Activated naive CD8-positive, alpha-beta T cell treated with anti-CD3 and anti-CD28 coated beads, Interleukin-2, amount 10 ng/mL, durations not matched to agents 7 days and 5 days (primary cell): ENCODE results near the gene PARL. TPM values are rescaled to one million over a fixed set of nuclear protein-coding genes. Genes with fewer than 3 reads are reported as not detected.
A peak's percentile ranks its signal among the peaks of the same experiment; 100 is the strongest.
"Not testable (repeated sequence)": the region's sequence is repeated elsewhere in the genome, so short reads cannot be mapped to it uniquely, and the experiment has no call there.

ENCODE experiments used
- ATAC-seq: fragments of 150-1000 bp; cut with Tn5 transposase; one replicate; pipeline ENCODE4 v1.10.0; 2021; ENCODE audit warnings: low read depth, moderate library complexity
- POLR2A ChIA-PET: fragments of 350-600 bp; sonication (Branson Sonifier 250); formaldehyde crosslinking; loops from one replicate; lab custom pipeline; 2021; ENCODE audit warnings: antibody characterized with exemption; lab: Charles Lee
- DNase-seq: peaks from one replicate; pipeline ENCODE4 v3.0.0; 2021
- H3K27ac Mint-ChIP-seq: one replicate; pipeline ENCODE4 v1.8.0; 2022; ENCODE audit warnings: mild to moderate bottlenecking, mixed read lengths
- H3K27me3 Mint-ChIP-seq: one replicate; pipeline ENCODE4 v1.8.0; 2022; ENCODE audit warnings: mild to moderate bottlenecking, moderate library complexity, mixed read lengths
- H3K36me3 Mint-ChIP-seq: one replicate; pipeline ENCODE4 v1.8.0; 2021; ENCODE audit warnings: mild to moderate bottlenecking, mixed read lengths
- H3K4me1 Mint-ChIP-seq: one replicate; pipeline ENCODE4 v1.8.0; 2021; ENCODE audit warnings: mixed read lengths
- H3K4me3 Mint-ChIP-seq: one replicate; pipeline ENCODE4 v1.8.0; 2022; ENCODE audit warnings: mild to moderate bottlenecking, moderate library complexity, mixed read lengths
- H3K9me3 Mint-ChIP-seq: one replicate; pipeline ENCODE4 v1.8.0; 2021; ENCODE audit warnings: mixed read lengths
- total RNA-seq, 2 experiments: library from RNA; stranded (reverse); gene quantifications; one replicate each; pipeline ENCODE4 v1.2.3, GENCODE V29; 2021

Gene PARL
- total RNA-seq, 2 experiments from 2014 or later: 37.4 to 45.5 TPM

DNA sequence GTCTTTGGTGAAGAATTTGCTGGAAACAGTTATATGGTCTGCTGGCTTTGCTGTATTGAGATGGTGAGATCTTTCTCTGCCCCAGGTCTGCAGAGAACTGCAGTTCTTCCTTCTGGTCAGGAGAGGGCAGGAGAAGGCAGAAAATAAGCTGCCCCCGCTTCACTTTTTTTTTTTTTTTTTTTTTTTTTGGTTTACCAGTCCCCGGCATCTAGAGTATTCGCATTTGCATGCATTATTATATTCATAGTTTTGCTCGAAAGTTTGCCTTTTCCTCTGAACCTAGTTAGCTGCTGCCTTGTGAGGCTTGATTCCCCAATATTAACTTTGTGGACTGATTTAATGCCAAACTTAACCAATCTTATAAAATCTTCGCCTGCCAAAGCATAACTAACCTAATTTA is 10.6 kb upstream of the PARL start:
- peaks cover 6% of the 10 kb centered on the region for H3K4me1 Mint-ChIP-seq
- ATAC-seq: peak; percentile 66
- peaks cover 1% of the 10 kb centered on the region for H3K9me3 Mint-ChIP-seq
- H3K4me3 Mint-ChIP-seq: no peak overlapping the region
- peaks cover 4% of the 10 kb centered on the region for H3K27me3 Mint-ChIP-seq
- no peak overlapping the region for H3K27ac Mint-ChIP-seq
- POLR2A ChIA-PET: no interaction called here
- DNase-seq: no peak
- H3K36me3 Mint-ChIP-seq: no peaks in the 10 kb centered on the region

DNA sequence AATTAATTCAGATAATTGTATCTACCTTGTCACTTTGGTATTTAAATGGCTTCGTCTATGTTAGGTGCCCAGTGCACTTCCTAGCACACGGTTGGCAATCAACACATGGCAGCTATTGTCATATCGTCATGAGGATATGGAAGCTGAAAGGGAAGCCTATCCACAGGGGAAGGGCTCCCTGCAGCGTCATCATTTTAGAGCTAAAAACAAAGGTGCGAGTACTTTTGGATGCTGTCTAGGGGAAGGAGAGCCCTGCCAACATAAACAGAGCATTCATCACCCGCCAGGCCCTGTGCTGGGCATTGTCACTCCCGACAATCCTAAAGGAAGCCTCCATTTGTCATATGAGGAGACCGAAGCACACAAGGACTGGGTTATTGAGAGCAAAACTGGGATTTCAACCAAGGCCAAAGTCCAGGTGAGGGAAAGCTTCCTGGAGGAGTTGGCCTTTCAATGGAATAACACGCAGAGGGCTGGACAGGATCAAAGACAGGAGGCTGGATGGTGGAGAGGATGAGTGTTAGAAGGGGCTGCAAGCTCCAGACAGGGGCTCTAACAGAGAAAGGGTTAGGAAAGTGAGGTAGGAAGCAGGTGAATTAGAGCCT is 8.0 kb upstream of the PARL start:
- Mint-ChIP-seq H3K4me1 (peaks cover 6% of the 10 kb centered on the region), H3K4me3 (no peak overlapping the region), H3K27me3 (peaks cover 2% of the 10 kb centered on the region), H3K9me3 (no peaks in the 10 kb centered on the region), H3K36me3 (no peaks in the 10 kb centered on the region), H3K27ac (no peak overlapping the region)
- POLR2A ChIA-PET: no interaction called here
- DNase-seq (no peak), ATAC-seq (no peak)

DNA sequence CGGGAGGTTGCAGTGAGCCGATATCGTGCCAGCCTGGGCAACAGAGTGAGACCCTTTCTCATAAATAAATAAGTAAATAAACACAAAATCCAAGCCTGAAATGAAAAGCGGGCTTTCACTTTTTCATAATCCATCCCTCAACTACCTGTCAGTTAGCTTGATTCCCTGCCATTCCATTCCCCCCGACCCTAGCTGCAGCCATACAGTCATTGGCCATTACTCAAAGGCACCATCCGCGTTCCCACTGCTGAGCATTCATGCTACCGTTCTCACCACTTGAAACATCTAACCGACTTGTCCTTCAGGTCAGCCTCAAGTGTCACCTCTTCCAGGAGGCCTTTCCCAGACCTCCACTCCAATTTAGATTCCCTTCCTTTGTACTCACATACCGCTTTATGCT is 1.1 kb upstream of the PARL start:
- no peaks in the 10 kb centered on the region for H3K9me3 Mint-ChIP-seq
- peak overlapping the region; percentile 5 for H3K27ac Mint-ChIP-seq
- POLR2A ChIA-PET: no interaction called here

DNA sequence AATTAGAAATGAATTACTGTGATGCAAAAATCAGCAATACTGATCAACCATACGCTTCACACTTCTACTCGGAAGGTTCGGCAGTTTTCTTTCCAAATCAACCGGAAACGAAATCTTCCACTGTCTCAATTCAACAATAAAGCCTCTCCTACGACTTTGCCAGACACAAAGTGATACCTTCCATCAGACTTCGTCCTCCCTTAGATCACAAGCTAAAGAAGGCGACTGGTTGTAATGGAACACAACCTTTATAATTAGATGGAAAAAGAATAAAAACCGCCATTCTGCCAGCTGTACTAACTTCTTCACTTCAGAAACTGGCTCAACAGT is 618 bp downstream of the PARL start:
- DNase-seq: no peak
- POLR2A ChIA-PET: interaction anchor here (1.1 to 1.6 kb wide), 4 partner anchors 58 to 187 kb away, joined by 3 to 5 read pairs (median 4); partner anchors contain the start of genes MAP6D1 and YEATS2
- Mint-ChIP-seq H3K27me3 (no peaks in the 10 kb centered on the region), H3K4me1 (peaks cover 28% of the 10 kb centered on the region), H3K27ac (peak overlapping the region; percentile 93), H3K4me3 (peak overlapping the region; percentile 93), H3K36me3 (peaks cover 6% of the 10 kb centered on the region), H3K9me3 (no peaks in the 10 kb centered on the region)
- peak; percentile 3 for ATAC-seq

More for the DNA sequence above, 1.1 kb upstream of the PARL start:
- Mint-ChIP-seq H3K4me1 (peaks cover 24% of the 10 kb centered on the region), H3K36me3 (no peaks in the 10 kb centered on the region), H3K4me3 (peak overlapping the region; percentile 6), H3K27me3 (no peaks in the 10 kb centered on the region)
- no peak for DNase-seq
- no peak for ATAC-seq

DNA sequence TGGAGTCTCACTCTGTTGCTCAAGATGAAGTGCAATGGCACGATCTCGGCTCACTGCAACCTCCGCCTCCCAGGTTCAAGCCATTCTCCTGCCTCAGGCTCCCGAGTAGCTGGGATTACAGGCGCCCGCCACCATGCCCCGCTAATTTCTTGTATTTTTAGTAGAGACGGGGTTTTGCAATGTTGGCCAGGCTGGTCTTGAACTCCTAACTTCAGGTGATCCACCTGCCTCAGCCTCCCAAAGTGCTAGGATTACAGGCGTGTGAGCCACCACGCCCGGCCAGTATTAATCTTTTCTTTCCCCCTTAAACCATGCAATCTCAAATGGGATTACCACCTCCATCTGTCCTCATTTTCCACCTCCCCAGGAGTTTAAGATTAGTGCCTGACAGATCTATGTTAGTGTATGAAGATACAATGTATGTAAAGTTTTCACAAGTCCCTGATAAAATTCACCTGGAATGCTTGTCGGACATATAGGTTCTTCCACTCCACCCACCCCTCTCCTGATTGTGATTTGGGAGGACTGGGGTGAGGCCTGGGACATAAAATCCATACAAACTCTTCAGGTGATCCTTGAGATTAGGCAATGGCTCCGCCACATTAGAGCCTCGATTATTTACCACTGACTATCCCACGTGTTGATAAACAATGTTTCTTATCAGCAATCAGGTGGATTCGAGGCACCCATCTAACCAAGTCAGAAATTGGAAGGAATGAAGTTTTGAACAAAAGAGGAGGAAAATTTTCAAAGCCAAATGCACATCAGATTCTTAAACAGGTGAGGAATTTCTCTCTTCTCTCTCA is 1.2 kb downstream of the PARL start:
- POLR2A ChIA-PET: interaction anchor here (1.1 to 1.6 kb wide), 2 partner anchors 68 to 186 kb away, joined by 5 read pairs; partner anchors contain the start of gene YEATS2
- H3K4me1 Mint-ChIP-seq: peaks cover 30% of the 10 kb centered on the region

DNA sequence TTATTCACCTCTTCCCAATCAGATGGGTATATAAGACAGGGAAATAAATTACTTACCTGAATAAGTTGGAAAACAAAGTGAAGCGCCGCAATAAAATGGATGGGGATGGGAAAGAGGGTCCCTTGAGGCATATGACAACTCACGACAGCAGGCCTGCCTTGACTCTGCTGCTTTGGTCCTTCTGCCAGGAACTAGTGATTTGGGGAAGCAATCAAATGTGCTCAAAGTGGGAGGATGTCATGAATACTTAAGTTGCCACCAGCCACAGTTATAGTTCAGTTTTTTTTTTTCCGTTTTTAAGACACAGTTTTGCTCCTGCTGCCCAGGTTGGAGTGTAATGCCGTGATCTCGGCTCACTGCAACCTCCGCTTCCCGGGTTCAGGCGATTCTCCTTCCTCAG is 4.6 kb downstream of the PARL start:
- H3K36me3 Mint-ChIP-seq: peaks cover 17% of the 10 kb centered on the region
- no peaks in the 10 kb centered on the region for H3K27me3 Mint-ChIP-seq
- ATAC-seq (no peak), DNase-seq (no peak)
- POLR2A ChIA-PET: no interaction called here
- no peaks in the 10 kb centered on the region for H3K9me3 Mint-ChIP-seq
- no peak overlapping the region for H3K4me3 Mint-ChIP-seq
- peaks cover 32% of the 10 kb centered on the region for H3K4me1 Mint-ChIP-seq
- H3K27ac Mint-ChIP-seq: no peak overlapping the region

More for the DNA sequence above, 1.2 kb downstream of the PARL start:
- Mint-ChIP-seq H3K4me3 (peak overlapping the region; percentile 93), H3K27me3 (no peaks in the 10 kb centered on the region), H3K27ac (peak overlapping the region; percentile 93), H3K9me3 (no peaks in the 10 kb centered on the region), H3K36me3 (peaks cover 9% of the 10 kb centered on the region)
- DNase-seq (no peak), ATAC-seq (no peak)

DNA sequence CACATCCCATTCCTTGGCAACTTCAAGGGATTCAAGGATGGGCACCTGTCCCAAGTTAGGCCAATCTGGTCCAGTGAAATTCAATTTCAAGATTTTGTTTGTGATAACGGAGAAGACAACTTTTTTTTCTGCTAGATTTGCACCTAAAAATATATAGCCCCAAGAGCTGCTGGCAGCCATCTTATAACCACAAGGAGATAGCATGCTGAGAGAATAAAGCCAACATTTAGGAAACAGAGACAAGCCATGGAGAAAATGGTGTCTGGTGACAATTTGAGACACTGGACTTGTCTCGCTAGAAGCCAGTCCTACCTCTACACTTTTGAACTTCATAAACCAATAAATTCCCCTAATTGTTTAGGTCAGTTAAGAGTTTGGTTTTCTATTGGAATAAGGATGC is 5.4 kb downstream of the PARL start:
- Mint-ChIP-seq H3K36me3 (peaks cover 17% of the 10 kb centered on the region), H3K27me3 (no peaks in the 10 kb centered on the region), H3K27ac (no peak overlapping the region), H3K4me3 (no peak overlapping the region), H3K9me3 (no peaks in the 10 kb centered on the region), H3K4me1 (peaks cover 31% of the 10 kb centered on the region)
- POLR2A ChIA-PET: no interaction called here
- DNase-seq (no peak), ATAC-seq (no peak)

DNA sequence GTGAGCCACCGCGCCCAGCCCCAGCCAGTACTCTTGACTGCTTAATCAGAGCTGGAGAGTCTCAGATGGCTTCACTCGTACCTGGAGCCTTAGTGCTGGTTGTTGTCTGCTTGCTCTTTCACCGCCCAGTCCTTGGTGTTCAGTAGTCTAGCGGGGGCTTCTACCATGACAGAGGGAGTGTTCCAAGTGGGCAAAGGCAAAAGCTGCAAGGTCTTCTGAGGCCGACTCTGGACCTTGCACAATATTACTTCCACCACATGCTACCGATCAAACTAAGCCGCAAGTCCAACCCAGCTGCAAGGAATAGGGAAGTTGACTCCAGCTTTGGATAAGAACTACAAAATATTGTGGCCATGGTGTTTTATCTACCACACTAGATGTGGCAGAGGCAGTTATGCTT is 6.6 kb downstream of the PARL start:
- Mint-ChIP-seq H3K9me3 (no peaks in the 10 kb centered on the region), H3K27me3 (no peaks in the 10 kb centered on the region), H3K4me1 (peaks cover 22% of the 10 kb centered on the region), H3K36me3 (peaks cover 17% of the 10 kb centered on the region), H3K27ac (no peak overlapping the region), H3K4me3 (no peak overlapping the region)
- DNase-seq (no peak), ATAC-seq (peak; percentile 22)
- POLR2A ChIA-PET: no interaction called here

DNA sequence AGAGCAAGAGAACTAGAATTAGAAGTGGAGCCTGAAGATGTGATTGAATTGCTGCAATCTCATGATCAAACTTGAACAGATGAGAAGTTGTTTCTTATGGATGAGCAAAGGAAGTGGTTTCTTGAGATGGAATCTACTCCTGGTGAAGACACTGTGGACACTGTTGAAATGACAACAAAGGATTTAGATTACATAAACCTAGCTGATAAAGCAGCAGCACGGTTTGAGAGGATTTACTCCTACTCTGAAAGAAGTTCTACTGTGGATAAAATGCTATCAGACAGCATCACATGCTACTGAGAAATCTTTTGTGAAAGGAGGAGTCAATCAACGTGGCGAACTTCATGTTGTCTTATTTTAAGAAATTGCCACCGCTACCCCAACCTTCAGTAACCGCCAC is 7.5 kb downstream of the PARL start:
- H3K27ac Mint-ChIP-seq, ATAC-seq, H3K27me3 Mint-ChIP-seq, H3K9me3 Mint-ChIP-seq, DNase-seq, POLR2A ChIA-PET, H3K4me3 Mint-ChIP-seq: not testable (repeated sequence)
- peaks cover 17% of the 10 kb centered on the region for H3K36me3 Mint-ChIP-seq
- H3K4me1 Mint-ChIP-seq: peaks cover 14% of the 10 kb centered on the region

DNA sequence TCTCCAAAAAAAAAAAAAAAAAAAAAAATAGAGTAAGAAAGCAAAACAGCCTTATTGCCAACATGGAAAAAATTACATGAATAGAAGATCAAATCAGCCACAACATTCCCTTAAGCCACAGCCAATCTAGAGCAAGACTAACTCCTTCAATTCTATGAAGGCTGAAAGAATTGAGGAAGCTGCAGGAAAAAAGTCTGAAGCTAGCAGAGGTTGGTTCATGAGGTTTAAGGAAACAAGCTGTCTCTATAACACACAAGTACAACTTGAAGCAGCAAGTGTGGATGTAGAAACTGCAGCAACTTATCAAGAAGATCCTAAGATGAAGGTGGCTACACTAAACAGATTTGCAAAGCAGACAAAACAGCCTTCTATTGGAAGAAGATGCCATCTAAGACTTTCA is 9.3 kb downstream of the PARL start:
- ATAC-seq (no peak), DNase-seq (no peak)
- no peaks in the 10 kb centered on the region for H3K9me3 Mint-ChIP-seq
- peaks cover 22% of the 10 kb centered on the region for H3K4me1 Mint-ChIP-seq
- POLR2A ChIA-PET: interaction anchor here (1.2 kb wide), 1 partner anchor 10 kb away, joined by 3 read pairs; no protein-coding TSS in a partner anchor
- H3K4me3 Mint-ChIP-seq: no peak overlapping the region
- peaks cover 19% of the 10 kb centered on the region for H3K36me3 Mint-ChIP-seq
- H3K27me3 Mint-ChIP-seq: no peaks in the 10 kb centered on the region
- no peak overlapping the region for H3K27ac Mint-ChIP-seq

DNA sequence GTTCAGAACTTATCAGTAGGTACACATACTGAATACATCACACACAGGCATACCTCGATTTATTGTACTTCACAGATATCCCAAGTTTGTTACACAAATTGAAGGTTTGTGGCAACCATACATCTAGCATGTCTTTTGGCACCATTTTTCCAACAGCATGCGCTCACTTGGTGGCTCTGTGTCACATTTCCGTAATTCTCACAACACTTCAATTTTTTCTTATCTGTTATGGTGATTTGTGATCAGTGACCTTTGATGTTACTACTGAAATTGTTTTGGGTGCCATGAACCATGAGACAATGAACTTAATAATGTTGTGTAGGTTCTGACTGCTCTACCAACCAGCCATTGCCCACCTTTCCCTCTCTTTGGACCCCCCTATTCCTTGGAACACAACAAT is 10.8 kb downstream of the PARL start:
- Mint-ChIP-seq H3K4me3 (no peak overlapping the region), H3K36me3 (peaks cover 12% of the 10 kb centered on the region), H3K9me3 (no peaks in the 10 kb centered on the region), H3K4me1 (peaks cover 18% of the 10 kb centered on the region), H3K27ac (no peak overlapping the region), H3K27me3 (no peaks in the 10 kb centered on the region)
- DNase-seq (no peak), ATAC-seq (no peak)
- POLR2A ChIA-PET: no interaction called here

DNA sequence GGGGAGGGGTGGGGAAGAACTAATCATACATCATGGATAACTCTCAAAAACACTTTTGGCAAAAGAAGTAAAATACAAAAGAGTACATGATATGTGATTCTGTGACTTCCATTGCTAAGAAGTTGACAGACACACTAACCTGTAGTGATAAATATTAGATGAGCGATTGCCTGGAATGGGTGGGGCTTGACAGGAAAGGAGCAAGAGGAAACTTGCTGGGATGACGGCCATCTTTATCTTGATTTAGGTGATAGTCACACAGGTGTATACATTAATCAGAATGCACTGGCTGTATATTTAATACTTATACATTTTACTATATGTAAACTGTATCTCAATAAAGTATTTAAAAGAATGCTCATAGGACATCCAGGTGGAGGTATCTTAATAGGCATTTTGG is 13.1 kb downstream of the PARL start:
- Mint-ChIP-seq H3K9me3 (no peaks in the 10 kb centered on the region), H3K27ac (no peak overlapping the region), H3K36me3 (peaks cover 4% of the 10 kb centered on the region), H3K4me1 (peaks cover 11% of the 10 kb centered on the region), H3K4me3 (no peak overlapping the region), H3K27me3 (no peaks in the 10 kb centered on the region)
- POLR2A ChIA-PET: no interaction called here
- DNase-seq (no peak), ATAC-seq (no peak)

DNA sequence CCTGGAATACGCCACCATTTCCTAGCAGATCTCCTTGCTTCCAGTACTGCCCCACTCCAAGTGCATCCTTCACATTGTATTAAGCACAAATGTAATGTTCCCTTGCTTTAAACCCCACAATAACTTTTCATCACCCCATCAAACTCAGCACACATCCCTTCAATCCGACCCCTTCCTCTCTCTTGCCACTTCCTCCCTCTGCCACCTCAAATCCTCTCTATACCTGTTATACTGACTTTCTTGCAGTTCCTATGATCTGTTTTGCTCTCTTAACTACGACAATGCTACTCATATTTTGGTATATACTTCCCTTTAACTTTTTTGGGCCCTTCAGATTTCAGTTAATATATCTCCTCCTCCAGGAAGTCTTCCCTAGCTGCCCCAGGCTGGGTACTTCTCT is 14.1 kb downstream of the PARL start:
- Mint-ChIP-seq H3K9me3 (no peaks in the 10 kb centered on the region), H3K4me3 (peak overlapping the region; percentile 7), H3K27me3 (no peaks in the 10 kb centered on the region), H3K27ac (peak overlapping the region; percentile 22), H3K36me3 (peaks cover 4% of the 10 kb centered on the region), H3K4me1 (peaks cover 11% of the 10 kb centered on the region)
- POLR2A ChIA-PET: no interaction called here
- DNase-seq (no peak), ATAC-seq (peak; percentile 95)

DNA sequence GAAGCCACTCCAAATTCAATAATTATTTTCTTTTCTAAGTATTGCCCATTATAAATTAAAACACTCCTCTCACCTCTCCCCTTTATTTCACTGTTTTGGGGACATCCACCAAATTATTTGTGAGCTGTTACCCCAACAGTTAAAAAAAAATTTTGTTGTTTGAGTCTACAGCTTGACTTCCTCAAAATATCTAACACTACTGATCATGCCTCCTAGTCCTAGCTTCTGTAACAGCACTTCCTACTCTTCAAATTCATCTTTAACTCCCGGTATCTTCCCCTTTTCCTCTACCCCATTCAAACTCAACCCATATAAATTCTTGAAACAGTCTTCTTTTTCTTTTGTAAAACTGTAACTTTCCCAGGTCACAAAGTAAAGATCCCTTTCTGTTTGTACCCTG is 15.9 kb downstream of the PARL start:
- Mint-ChIP-seq H3K36me3 (peaks cover 8% of the 10 kb centered on the region), H3K4me1 (peaks cover 11% of the 10 kb centered on the region), H3K4me3 (no peak overlapping the region), H3K27me3 (no peaks in the 10 kb centered on the region), H3K27ac (no peak overlapping the region), H3K9me3 (no peaks in the 10 kb centered on the region)
- ATAC-seq (no peak), DNase-seq (no peak)
- POLR2A ChIA-PET: no interaction called here
